ENCODE measurements around the gene HEPH.
"Not testable (repeated sequence)": the region's sequence is repeated elsewhere in the genome, so short reads cannot be mapped to it uniquely, and the experiment has no call there.

HEPH gene

DNA sequence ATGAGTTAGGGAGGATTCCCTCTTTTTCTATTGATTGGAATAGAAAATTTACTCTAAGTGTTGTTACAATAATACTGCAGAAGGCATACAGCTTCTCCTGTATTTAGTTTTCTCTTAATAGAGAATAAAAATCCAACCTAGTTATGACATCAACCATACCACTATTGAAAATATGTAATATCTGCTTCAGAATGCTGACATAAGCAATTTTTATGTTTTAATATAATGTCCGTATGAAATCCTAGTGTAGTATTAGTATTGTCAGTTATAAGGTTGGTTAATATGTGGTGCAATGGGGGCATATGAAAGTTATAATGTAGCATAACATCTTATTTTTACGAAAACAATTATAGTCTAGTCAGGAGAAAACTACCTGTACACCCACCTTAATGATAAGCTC, 68.2 kb downstream of the HEPH start:
- no peak for DNase-seq (ENCODE audit: low spot score)

GRCh38 chrX:66233209-66233608, 69.2 kb downstream of the HEPH start:
- no peak for DNase-seq (ENCODE audit: low spot score)

DNA sequence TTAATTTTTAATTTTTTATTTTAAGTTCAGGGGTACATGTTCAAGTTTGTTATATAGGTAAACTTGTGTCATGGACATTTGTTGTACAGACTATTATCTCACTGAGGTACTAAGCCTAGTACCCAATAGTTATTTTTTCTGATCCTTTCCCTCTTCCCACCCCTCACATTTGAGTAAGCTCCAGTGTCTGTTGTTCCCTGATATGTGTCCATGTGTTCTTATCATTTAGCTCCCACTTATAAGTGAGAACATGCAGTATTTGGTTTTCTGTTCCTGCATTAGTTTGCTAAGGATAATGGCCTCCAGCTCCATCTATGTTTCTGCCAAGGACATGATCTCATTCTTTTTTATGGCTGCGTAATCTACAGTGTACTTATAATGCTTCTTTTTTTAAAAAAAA, 69.9 kb downstream of the HEPH start:
- not testable (repeated sequence) for DNase-seq (ENCODE audit: low spot score)

DNA sequence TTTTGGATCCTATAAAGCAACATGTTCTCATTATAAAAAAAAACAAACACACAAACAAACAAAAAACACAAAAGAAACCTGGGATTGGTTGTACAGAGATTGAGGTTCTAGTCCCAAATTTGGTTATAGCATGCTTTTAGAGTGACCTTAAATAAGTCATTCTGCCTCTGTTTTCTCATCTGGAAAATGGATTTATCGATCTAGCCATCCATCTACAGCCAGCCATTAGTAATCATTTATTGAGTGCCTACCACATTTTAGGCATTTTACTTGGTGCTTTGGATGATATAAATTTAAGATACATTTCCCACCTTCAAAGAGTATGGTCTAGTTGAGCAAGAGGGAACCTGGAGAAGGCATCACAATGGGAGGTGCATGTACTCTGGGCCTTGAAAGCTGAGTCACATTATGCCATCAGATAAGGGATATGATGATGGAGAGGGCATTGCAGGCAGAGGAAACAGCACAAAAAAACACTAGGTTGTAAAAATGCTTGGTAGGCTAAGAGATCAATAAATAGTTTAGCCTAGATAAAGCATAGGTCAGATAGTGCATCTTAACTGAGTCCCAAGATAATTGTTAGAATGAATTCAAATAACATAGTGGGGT, 91.4 kb downstream of the HEPH start:
- no peak for DNase-seq (ENCODE audit: low spot score)

- DNase-seq (ENCODE audit: low spot score) = no peak
Observed at GRCh38 chrX:66262807-66263206, 98.8 kb downstream of the HEPH start.
